Cardiac septum (tissue), 1 donor: ENCODE measurements around the gene DZIP1L. TPM values are rescaled to one million over a fixed set of nuclear protein-coding genes. Genes with fewer than 3 reads are reported as not detected.
A peak's percentile ranks its signal among the peaks of the same experiment; 100 is the strongest.
"Not testable (repeated sequence)": the region's sequence is repeated elsewhere in the genome, so short reads cannot be mapped to it uniquely, and the experiment has no call there.

Experiments used
- DNase-seq: peaks from one replicate; pipeline ENCODE4 v3.0.0-alpha.2; 2020; ENCODE audit warnings: low spot score
- intact Hi-C: fragments of 100-400 bp; cut with DNase I; formaldehyde crosslinking; loops from one replicate; pipeline ENCODE4 v1.14.0; 2022
- long read RNA-seq: library from polyadenylated mRNA; unstranded; transcript quantifications from one replicate; pipeline ENCODE4 v2.0.0, GENCODE V29; 2021
- total RNA-seq: library from RNA; stranded (reverse); fragmentation: NEBNext Ultra II Directional; extraction: Animal tissue kit (Norgen Biotek cat#: 25700); gene quantifications from one replicate; pipeline ENCODE4 v1.2.1, GENCODE V29; 2021
- donor health status: DM: no; HTN: no; CAD: no.

DZIP1L gene, protein sequence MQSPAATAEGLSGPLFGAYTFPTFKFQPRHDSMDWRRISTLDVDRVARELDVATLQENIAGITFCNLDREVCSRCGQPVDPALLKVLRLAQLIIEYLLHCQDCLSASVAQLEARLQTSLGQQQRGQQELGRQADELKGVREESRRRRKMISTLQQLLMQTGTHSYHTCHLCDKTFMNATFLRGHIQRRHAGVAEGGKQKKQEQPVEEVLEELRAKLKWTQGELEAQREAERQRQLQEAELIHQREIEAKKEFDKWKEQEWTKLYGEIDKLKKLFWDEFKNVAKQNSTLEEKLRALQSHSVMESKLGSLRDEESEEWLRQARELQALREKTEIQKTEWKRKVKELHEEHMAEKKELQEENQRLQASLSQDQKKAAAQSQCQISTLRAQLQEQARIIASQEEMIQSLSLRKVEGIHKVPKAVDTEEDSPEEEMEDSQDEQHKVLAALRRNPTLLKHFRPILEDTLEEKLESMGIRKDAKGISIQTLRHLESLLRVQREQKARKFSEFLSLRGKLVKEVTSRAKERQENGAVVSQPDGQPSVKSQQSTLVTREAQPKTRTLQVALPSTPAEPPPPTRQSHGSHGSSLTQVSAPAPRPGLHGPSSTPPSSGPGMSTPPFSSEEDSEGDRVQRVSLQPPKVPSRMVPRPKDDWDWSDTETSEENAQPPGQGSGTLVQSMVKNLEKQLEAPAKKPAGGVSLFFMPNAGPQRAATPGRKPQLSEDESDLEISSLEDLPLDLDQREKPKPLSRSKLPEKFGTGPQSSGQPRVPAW
- total RNA-seq = 7.2 TPM
- long read RNA-seq, partial matches to known transcripts = 0 of 1 reads
- long read RNA-seq, other reads (novel, unspliced or antisense) = 1 of 1 reads

DNA sequence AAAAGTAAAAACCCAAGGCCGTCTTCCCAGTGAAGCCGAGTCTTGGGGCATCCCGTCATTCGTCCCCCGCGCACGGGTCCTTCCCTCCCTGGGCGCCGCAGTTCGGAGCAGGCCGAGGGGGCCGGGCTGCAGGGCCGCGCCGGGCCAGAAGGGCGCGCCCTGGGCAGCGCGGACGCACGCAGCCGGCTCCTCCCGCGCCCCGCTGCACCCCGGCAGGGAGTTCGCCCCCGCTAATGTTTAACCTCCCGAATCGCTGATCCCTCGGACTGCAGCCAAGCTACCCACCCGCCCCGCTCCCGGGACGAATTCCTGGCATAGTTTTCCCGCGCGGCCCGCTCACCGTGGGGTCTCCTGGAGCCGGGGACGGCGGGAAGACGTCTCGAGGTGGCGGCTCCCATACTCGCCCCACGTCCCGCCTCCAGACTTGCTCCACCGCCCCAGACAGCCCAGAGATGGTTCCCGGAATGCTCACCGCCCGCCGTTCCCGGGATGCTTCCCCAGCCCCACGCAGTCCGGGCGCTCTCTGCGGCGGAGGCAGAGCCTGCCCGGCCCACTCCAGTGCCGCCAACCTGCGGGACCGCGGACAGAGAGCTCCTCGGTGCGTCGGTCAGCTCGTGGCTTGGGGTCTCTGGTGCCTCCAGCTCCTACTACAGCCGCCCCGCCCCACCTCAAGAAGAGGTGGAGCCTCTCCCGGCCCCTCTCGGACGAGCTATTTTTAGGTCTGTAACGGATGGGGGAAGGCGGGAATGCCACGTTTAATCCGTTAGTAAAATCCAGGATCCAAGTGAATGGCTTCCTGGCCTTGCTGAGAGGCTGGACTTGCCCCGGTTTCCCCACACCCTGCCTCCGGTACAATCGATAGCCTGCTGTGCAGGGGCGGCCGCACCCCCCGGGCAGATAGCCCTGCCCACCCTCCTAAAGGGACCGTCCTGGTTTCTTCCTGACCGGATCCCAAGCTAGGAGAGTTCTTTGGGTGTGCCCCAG lies at the start of gene DZIP1L:
DZIP1L (minus strand) TSS at position 621 of the 984 bp plus-strand sequence. CDS start 11,637 bp downstream, outside the sequence.
- intact Hi-C loops = loop anchor here (10.0 kb wide), 1 partner anchor 1010 kb away; no protein-coding TSS in a partner anchor
- DNase-seq = peak; percentile 88

DNA sequence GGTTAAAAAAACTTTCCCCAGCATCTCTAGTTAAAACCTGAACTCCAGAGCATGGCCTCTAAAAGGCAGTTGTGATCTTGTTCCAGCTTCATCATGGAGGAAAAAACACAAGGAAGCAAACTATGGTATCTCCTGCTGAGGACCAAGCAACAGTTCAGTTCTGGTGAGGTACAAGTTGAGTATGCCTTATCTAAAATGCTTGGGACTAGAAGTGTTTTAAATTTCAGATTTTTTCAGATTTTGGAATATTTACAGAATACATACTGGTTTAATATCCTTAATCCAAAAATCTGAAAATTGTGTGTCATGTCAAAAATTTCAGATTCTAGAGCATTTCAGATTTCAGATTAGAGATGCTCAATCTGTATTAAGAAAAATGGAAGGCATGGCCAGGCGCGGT lies 49.7 kb upstream of the DZIP1L start:
- DNase-seq = no peak
- intact Hi-C loops = no loop called here

DNA sequence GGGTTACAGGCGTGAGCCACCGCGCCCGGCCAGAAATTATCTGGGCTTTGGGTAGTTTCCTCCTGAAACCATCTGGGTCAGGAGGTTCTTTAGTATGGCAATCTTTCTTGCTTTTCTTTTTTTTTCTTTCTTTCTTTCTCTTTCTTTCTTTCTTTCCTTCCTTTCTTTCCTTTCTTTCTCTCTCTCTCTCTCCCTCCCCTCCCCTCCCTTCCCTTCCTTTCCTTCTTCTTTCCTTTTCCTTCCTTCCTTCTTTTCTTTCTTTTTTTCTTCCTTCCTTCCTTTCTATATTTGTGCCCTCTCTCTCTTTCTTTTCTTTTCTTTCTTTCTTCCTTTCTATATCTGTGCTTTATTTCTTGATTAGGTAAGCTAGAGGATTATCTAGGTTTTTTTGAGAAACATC lies 42.3 kb upstream of the DZIP1L start:
- intact Hi-C loops = no loop called here
- DNase-seq = no peak

DNA sequence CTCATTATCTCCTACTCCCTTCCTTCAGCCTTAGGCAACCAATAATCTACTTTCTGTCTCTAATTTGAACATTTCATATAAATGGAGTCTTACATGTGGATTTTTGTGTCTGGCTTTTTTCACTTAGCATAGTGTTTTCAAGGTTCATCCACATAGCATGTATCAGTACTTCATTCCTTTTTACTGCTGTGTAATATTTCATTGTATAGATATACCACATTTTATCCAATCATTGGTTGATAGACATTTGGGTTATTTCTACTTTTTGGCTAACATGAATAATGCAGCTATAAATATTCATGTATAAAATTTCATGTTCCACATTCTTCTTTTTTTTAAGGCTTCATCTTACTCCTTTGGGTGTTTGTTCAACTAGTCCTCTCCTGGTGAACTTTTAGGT lies 39.1 kb upstream of the DZIP1L start:
- intact Hi-C loops = no loop called here

DNA sequence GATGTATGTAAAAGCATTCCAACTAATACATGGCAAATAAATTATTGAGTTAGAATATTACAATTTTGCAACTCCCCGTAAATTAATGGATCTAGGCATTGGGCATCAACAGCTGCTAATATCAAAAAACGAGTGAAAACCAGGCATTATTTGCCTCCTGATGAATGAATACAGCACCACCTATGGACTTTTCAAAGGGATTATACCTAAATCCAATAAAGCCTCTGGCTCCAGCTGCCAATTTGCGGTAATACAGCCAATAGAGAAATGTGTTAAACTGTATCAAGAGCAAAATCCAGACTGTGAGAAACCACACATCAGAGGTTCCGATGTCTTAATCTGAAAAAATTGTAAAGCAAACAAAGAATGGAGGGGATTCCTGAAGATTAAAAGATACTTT lies 33.1 kb upstream of the DZIP1L start:
- DNase-seq = no peak
- intact Hi-C loops = no loop called here

More for the DNA sequence above, 39.1 kb upstream of the DZIP1L start:
- no peak for DNase-seq

DNA sequence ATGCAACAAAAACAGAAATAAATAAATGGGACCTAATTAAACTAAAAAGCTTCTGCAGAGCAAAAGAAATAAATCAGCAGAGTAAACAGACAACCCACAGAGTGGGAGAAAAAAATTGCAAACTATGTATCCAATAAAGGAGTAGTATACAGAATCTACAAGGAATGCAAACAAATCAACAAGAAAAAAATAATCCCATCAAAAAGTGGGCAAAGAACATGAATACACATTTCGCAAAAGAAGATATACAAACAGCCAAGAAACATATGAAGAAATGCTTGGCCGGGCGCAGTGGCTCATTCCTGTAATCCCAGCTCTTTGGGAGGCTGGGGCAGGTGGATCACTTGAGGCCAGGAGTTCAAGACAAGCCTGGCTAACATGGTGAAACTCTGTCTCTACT lies 26.8 kb upstream of the DZIP1L start:
- intact Hi-C loops, DNase-seq: not testable (repeated sequence)

DNA sequence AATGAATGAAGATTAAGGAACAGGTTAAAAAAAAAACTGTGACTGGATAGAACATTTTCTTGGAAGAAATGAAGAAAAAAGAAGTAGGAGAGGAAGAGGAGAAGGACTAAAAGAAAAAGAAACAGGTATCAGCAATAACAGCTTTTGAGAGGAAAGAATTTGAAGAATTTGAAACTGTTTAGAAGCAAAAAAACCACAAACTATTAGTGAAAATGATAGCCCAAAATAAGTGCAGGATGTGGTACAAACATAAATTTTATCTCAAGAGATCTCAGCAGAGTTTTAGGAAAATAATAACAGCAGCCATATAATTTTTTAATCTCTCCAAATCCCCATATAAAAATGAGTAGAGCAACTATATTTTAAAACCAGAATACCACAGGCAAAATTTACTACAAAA lies 25.5 kb upstream of the DZIP1L start:
- no peak for DNase-seq
- intact Hi-C loops = no loop called here

DNA sequence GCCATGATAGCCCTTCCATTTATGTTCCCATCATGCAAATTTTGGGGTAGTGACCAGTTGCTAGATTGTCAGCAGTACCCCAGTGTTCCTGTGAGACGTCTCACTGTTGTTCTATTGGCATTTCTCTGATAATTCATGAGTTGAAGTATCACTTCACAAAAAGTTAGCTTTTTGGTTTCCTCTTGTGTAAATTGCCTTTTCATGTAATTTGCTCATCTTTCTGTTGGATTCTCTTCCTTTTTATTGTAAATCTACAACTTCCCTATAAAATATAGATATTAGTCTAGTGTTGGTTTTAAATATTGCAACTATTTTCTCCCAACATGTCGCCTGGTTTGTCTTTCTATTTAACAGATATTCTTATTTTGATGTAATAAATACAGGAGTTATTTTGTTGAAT lies 24.3 kb upstream of the DZIP1L start:
- intact Hi-C loops = no loop called here
- DNase-seq = no peak

DNA sequence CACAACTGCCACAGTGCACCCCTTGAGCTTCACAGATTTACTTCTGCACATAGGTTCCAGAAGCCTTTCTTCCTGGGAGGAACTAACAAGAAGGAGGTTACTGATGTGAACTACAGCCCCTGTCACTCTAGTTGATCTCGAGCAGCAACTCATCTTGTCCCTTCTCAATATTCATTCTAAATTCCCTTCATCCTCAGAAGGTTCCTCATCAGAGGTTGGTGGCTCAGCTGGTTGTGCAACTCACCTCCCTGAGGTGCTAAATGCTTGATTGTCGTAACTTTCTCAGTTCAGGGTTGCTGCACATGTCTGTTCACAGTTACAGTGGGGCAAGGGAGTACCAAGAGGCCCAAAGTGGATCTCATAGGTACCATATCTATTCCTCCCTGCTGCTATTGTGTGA lies 22.5 kb upstream of the DZIP1L start:
- DNase-seq = no peak

DNA sequence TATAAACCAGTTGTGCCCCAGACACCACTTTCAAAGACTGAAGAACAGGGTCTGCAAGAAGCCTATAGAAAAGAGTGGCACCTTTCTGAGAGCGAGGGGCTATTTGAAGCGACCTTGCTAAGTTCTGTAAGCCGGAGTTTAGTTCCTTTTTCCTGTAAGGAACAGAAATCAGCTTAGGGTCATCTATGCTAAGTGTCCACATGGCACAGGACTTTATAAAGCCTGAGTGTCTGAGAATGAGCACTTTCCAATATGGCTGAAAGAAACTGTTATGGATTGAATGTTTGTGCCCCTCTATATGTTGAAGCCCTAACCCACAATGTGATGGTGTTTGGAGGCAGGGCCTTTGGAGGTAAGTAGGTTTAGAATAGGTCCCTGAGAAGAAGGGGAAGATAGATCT lies 20.8 kb upstream of the DZIP1L start:
- intact Hi-C loops = no loop called here
- no peak for DNase-seq

More for the DNA sequence above, 22.5 kb upstream of the DZIP1L start:
- intact Hi-C loops = no loop called here

DNA sequence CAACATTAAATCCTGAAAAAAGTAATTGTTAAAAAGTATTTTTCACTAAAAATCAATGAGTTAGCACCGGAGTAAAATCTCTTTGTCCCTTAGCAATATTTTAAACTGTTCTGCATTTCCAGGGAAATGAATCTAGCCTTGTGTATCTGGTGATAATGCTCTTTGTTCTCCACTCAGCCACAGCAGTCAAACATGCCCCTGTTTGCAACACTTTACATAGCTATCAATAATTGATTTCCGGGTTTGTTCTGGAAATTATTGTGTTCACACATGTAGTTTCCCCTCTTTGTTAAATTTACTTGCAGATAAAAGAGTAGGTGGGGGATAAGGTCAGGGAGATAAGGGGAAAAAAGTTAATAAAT lies 20.4 kb upstream of the DZIP1L start:
- DNase-seq = no peak
- intact Hi-C loops = no loop called here

DNA sequence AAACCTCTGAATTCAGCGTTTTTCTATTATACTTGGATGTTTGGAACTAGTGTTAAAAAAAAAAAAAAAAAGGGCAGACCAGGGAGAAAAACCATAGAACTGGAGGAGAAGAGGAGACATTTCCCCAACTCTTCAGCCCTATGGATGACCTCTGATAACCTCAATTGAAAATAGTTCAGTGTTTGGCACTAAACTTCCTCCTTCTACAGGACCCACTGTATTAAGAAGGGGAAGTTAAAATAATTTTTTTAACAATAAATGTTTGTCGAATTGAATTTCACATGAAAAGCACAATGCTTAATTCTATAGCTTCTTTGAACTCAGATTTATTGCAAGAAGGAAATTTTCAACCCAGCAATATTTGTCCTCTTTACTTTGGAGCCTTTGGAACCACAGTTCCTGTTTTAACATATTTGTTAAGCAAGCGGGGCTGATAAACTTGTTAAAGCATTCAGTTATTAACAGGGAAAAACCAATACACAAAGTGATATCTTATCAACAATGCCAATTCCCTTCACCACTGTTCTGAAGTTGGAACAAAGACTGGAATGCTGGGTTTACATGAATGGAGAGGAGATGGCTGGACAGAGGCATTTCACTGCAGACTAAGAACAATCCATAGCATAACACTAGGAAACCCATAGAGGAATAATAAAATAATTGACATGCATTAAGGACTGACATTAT lies 19.9 kb upstream of the DZIP1L start:
- no peak for DNase-seq
- intact Hi-C loops = no loop called here

DNA sequence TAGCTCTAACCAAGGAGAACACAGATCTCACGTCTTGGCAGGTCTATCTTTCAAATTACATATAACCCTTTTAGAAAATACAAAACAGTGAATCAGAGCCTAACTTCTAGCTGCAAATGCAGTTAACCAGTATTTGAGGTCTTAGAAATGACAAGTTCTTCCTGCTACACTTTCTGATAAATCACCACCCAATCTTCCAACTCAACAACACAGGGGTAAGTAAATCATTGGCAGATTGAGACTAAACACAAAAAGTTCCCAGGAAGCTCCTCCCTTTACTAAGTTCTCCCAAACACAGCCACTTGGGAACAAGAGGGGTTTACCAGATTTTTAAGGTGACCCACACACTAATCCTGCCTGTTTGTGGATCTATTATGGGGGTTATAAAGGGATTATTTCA lies 16.8 kb upstream of the DZIP1L start, which contains the start of gene A4GNT:
A4GNT (minus strand) TSS at position 152 of the 400 bp plus-strand sequence. CDS start 1,134 bp downstream, outside the sequence.
- intact Hi-C loops = no loop called here
- DNase-seq = no peak

DNA sequence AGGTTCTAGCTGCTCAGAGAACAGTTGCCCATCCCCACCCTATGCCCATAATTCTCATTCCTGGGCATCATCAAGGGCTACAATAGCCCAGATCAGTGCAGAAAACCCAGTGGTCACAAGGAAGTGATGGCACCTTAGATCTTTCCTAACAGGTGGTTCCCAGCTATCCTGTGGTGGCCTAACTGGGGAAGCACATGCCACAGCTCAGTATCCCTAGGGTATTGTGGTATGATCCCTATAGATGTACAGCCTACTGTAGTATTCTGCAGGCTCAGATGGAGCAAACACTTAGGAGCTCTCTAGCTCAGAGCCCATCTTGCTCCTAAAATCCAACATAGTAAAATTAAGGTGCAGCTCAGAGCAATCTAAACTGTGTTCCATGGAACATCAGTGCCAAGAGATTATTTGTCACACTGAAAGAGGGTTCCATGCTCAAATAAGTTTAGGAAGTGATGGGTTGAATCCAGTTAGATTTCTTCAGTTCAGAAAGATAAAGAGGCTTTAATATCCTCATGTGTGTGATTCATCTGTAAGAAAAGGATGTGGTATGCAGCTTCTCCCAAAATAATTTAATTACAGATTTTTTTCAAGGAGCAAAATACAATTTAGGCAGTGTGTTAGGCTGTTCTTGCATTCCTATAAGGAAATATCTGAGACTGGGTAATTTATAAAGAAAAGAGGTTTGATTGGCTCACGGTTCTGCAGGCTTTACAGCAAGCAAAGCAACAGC lies 12.4 kb upstream of the DZIP1L start:
- no peak for DNase-seq
- intact Hi-C loops = no loop called here

DNA sequence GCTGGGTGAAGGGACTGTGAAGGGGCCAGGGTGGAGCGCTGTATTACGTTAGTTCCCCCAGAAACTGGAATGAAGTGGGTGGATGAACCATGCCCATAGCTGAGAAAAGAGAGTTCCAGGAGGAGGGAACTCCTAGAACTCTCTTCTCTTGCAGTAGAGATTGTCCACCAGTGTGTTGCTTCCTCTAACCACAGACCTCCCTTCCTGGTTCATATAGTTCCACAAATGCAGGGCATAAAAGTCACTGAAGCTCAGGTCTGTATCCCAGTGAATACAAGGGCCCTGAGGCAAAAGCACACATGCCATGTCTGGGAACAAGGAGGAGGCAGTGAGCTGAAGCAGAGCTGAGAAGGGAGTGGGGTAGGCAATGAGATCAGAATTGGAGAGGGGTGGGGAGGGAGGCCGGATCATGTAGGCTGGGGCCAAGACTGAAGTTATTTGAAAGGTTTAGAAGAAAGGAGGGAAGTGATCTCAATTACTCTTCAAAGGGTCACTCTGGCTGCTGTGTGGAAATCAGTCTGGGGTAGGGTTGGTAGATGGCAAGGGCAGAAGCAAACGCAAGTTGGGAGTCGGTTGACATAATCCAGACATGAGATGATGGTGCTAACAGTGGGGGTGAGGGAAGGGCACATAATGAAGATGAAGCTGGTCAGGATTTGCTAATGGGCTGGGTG lies 10.3 kb upstream of the DZIP1L start:
- intact Hi-C loops = no loop called here
- DNase-seq = no peak

DNA sequence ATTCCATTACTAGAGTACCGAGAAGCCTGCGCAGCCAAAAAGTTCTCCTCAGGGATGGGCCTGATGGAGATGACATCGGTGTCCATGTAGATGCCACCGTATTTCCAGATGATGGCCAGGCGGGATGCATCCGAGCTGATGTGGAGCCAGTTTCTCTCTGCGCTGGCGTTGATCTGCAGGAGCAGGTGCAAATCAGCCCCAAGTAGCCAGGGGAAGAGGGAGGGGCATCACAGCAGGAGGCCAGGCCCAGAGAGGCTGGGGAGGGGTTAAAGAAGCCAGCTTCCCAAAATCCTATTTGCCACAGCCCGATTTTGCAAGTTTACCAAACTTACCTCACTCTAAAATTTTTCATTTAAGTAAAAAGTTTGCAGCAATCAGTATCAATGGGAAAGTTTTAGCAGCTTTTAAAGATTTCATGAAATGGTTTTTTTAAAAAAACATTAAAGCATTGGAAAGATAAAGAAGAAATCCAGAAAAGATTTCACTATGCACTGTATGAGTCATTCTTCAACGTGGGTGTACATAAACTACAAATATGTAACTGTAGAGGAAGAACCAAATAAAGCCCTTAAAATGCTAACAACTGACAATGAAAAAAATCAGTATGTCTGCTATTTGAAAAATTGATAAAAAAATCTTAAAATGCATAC lies 9.4 kb upstream of the DZIP1L start:
- intact Hi-C loops = no loop called here

DNA sequence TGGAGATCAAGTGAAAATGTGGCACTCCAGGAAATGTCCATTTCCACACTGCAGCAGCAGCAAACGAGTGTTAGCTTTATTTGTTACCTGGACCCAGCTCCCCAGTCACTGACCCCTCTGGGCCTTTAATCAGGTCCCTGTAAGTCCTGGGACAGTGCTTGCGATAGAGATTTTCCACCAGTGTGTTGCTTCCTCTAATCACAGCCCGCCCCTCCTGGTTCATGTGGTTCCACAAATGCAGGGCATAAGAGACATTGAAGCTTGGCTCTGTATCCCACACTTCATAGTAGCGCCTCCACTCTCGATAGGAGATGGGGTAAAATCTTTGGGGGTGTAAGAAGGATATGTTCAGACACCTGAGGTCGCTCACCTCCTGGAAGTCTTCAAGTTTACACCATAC lies 8.8 kb upstream of the DZIP1L start:
- intact Hi-C loops = no loop called here
- DNase-seq = no peak

More for the DNA sequence above, 9.4 kb upstream of the DZIP1L start:
- DNase-seq = no peak
